HG02759 (cell line): ENCODE data around the gene PCLO.
"Not testable (repeated sequence)": the region's sequence is repeated elsewhere in the genome, so short reads cannot be mapped to it uniquely, and the experiment has no call there.

Experiments used
- ATAC-seq: cut with Tn5 transposase; IDR thresholded peaks from one replicate; pipeline ENCODE4 v1.9.1; 2021; ENCODE audit warnings: mild to moderate bottlenecking, moderate library complexity; ENCODE audit not compliant: unreplicated experiment

The PCLO gene

GRCh38 chr7:83130623-83131545 is 31.8 kb downstream of the PCLO start:
- no peak for ATAC-seq

GRCh38 chr7:83130191-83130590 is 32.5 kb downstream of the PCLO start:
- ATAC-seq, result no peak

DNA sequence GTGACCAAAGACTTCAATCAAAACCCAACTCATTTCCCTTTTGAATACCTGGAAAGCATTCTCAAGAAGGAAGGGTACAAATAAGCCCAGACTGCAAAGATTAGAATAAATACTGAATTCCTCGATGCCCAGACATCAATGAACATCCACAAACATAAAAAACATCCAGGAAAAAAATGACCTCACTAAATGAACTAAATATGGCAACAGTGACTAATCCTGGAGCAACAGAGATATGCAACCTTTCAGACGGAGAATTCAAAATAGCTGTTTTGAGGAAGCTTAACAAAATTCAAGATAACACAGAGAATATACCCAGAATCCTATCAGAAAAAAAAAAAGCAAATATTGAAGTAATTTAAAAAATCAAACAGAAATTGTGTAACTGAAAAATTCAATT is 43.2 kb downstream of the PCLO start:
- no peak for ATAC-seq

DNA sequence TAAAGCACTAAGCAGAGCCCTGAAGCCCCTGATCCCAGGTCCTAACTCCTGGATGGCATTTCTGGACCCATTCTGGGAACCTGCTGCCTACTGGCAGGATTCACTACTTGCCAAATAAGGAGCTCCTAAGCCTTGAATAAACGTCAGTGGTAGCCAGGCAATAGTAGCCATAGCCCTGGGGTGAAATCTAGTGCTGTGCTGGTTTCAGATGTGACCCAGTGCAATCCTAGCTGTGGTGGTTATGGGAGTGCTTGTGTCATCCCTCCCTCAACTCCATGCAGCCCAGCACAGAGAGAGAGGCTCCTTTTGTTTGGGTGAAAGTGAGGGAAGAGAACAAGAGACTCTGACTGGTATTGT is 43.7 kb downstream of the PCLO start:
- no peak for ATAC-seq

DNA sequence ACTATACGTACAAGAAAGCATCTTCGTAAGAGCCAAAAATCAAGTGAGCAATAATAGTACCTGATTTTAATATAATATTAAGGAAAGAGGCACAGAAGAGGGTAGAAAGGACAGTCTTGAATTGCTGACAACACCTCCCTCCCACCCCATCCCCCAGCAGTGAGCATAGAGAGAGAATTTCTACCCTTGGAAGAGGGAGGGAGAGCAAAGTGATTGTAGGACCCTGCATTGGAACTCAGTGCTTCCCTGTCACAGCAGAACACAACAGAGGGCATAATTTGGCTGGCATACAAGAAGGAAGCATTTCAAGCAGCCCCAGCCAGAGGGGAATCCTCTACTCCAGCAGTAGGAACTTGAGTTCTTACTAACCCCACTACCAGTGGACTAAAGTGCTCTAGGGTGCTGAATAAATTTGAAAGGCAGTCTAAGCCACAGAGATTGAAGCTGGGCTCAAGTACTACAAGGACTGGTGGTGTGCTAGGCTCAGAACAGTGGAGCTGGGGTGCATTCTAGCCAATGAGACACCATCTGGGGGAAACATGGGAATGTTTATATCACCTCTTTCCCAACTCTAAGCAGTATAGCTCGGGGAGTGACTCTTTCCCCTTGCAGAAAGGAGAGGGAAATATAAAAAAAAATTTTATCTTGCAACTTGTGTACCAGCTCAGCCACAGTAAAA is 44.2 kb downstream of the PCLO start:
- no peak for ATAC-seq

GRCh38 chr7:83117466-83117865 is 45.2 kb downstream of the PCLO start:
- no peak for ATAC-seq

- ATAC-seq, result no peak
These were observed 51.3 kb downstream of the PCLO start for GRCh38 chr7:83111391-83111790.

- ATAC-seq, result no peak
These were observed 53.3 kb downstream of the PCLO start for GRCh38 chr7:83109352-83109751.

DNA sequence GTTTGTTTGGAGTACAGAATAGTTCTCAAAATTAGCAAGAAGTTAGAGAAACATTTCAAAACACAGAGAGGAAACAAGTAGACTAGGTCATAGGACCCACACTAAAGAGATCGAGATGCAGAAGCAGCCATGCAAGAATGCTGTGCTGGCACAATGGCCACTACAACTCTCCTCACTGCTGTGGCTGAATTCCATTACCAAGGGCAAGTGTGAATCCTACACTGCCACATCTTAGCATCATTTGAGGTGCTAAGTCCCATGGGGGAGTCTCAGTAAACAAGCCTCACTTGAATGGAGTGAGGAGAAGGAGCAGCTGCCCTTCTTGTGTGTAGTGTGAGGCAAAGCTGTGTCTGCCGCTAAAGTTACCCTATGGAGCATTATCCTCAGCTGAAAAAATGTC is 56.7 kb downstream of the PCLO start:
- no peak for ATAC-seq

DNA sequence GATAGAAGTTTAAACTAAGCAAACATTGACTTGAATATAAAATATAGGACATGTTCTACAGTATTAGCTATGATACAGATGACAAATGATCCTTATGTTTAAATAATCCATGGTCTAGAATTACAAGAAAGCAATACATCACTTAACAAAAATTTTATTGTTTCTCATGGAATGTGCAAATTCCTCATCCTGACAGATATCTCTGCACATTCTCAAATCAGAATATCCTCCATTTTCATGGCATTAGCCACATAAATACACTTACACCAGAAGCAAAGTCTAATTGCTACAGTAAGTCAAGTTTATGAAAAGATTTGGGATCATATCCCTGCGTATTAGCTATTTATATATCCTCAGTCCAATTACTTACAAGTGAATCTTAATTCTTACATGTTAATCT is 57.6 kb downstream of the PCLO start:
- ATAC-seq, result no peak

GRCh38 chr7:83101530-83101929 is 61.2 kb downstream of the PCLO start:
- ATAC-seq, result no peak

DNA sequence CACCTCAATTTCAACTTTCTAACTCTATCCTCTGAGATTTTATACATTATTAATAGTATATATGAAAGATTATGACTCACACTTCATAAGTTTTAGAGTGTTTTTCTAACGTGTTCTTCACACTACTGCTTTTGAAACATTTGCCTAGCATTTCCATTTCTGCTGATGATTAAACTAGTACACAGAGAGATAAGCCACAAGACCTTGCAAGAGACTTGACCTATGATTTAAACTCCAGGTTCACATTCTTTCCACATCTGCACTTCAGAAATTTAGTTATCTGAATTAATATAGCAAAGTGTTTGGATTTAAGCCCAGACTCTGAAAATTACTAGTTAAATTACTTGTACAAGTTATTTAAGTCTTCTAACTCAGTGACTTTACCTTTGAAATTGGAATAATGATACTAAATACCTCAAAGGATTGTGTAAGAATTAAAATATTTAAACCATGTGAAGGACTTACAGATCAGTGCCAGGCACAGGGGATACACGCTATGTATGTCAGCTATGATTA is 66.6 kb downstream of the PCLO start:
- no peak for ATAC-seq

DNA sequence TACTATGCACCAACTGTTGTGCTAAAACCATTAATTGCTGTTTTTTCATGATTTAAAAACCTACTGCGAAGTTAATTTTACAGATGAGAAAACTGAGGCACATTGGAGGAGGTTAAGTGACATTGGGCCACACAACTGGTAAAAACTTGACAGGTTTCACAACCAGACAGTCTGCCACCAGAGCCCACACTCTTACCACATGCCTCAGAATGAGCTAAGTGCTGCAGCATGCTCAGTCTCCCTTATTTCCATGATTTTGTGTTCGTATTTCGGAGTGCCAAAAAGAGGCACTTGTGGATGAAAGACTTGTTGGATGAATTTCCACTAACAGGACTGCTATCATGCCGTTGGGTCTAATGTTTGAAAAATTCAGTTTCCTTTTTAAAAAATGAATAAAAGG is 77.4 kb downstream of the PCLO start:
- no peak for ATAC-seq

DNA sequence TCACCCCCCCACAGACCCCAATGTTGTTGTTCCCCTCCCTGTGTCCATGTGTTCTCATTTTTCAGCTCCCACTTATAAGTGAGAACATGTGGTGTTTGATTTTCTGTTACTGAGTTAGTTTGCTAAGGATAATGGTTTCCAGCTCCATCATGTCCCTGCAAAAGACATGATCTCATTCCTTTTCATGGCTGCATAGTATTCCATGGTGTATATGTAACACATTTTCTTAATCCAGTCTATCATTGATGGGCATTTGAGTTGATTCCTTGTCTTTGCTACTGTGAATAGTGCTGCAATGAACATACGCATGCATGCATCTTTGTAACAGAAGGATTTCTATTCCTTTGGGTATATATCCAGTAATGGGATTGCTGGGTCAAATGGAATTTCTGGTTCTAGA is 82.8 kb downstream of the PCLO start:
- ATAC-seq, result not testable (repeated sequence)

- ATAC-seq, result no peak
These were observed 85.4 kb downstream of the PCLO start for GRCh38 chr7:83077328-83077727.

- ATAC-seq, result no peak
These were observed 89.8 kb downstream of the PCLO start for GRCh38 chr7:83072576-83073517.

DNA sequence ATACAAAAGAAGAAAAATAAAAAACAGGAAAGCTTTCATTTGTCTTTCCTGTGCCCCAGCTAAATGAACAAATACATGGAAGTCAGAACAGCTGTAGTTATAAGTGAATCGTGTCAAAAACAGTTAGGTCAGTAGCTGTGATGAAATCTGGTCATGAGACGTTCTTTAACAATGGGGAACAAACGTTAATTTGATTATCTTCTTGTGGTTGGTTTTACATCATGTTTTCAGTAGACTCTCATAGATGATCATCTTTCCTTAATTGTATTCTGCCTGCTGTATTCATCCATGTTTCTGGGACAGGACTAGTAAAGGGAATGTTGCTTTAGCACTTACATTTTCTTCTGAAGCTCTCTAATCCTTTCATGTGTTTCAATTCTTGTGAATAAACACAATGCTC is 97.0 kb downstream of the PCLO start:
- ATAC-seq, result no peak

DNA sequence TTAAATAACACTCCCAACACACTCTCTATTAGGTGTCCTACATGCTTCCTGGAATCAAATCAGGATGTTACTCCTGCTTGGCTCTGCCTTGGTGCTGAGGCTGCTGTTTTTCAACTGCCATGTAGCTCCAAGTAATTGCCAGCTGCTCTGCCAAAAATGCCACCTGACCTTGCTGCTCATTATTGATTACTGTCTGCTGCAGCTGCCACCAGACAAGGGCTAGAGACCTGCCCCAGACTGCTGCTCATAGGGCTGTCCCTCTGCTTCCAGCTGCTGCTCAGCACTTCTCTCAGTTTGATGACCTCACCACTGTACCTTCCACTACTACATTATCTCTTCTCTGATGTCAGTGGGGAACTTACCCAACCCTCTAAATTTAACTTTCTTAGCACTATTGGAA is 102.5 kb downstream of the PCLO start:
- no peak for ATAC-seq

GRCh38 chr7:83058667-83059066 is 104.0 kb downstream of the PCLO start:
- ATAC-seq, result no peak

DNA sequence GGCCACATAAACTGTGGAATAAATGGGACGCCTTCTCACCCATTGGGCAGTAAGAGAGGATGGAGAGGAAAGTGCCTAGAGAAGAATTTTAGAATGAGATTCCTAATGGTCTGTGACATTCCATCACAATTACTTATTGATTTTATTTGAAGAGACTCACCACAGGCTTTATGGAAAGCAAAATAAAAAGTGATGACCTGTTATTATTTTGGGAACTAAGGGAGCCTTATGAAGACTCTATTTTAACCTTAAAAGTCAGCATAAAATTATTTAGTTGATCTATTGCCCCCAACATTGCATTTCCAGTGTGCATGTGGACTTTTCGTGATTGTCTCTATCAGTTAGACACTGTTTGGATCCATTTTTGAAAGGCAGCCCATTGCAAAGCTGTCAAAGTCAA is 107.5 kb downstream of the PCLO start:
- ATAC-seq, result no peak

DNA sequence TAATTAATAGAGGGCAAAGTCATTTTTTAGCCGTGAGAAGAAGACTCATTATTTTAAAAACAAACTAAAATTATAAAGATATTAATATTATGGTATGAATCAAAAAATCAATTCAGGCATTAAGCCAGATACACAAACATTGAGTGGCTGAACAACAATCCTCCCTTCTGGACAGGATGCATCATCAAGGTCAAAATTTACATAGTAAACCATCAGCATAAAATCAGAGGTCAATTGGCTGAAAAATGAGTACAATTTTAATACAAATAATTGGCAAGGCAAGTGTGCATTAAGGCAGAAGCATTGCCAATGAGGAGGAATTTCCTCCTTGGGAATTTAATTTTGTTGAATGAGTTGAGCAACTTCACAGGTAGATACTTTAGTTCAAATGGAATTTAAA is 108.2 kb downstream of the PCLO start:
- ATAC-seq, result no peak
